NK-92 (cell line): ENCODE measurements around the gene CHP2.
"Not testable (repeated sequence)": the region's sequence is repeated elsewhere in the genome, so short reads cannot be mapped to it uniquely, and the experiment has no call there.

Source experiments
- DNase-seq: peaks from one replicate; lab custom pipeline; 2025; ENCODE audit not compliant: unreplicated experiment; lab: John Stamatoyannopoulos, UW

CHP2 gene

GRCh38 chr16:23742766-23743165 is 12.1 kb upstream of the CHP2 start:
- DNase-seq: no peak

GRCh38 chr16:23745263-23745662 is 9.6 kb upstream of the CHP2 start:
- no peak for DNase-seq

- DNase-seq: no peak
Observed at GRCh38 chr16:23748630-23749029, 6.2 kb upstream of the CHP2 start.

- not testable (repeated sequence) for DNase-seq
Observed at GRCh38 chr16:23751053-23751452, 3.8 kb upstream of the CHP2 start.

- DNase-seq: no peak
Observed at GRCh38 chr16:23753908-23754593, 775 bp upstream of the CHP2 start.

GRCh38 chr16:23755484-23755809 is 621 bp downstream of the CHP2 start:
- DNase-seq: no peak

GRCh38 chr16:23757116-23757515 is 2.3 kb downstream of the CHP2 start:
- DNase-seq: no peak

- no peak for DNase-seq
Observed at GRCh38 chr16:23757937-23758619, 3.3 kb downstream of the CHP2 start.

- DNase-seq: no peak
Observed at GRCh38 chr16:23765933-23766332, 11.1 kb downstream of the CHP2 start.

GRCh38 chr16:23768581-23768980 is 13.8 kb downstream of the CHP2 start:
- no peak for DNase-seq

- no peak for DNase-seq
Observed at GRCh38 chr16:23771027-23771426, 16.2 kb downstream of the CHP2 start.

- no peak for DNase-seq
Observed at GRCh38 chr16:23771642-23772041, 16.8 kb downstream of the CHP2 start.

- DNase-seq: no peak
Observed at GRCh38 chr16:23773339-23773738, 18.5 kb downstream of the CHP2 start.

GRCh38 chr16:23781176-23781575 is 26.4 kb downstream of the CHP2 start:
- DNase-seq: no peak

GRCh38 chr16:23784811-23785447 is 30.1 kb downstream of the CHP2 start:
- no peak for DNase-seq

- no peak for DNase-seq
Observed at GRCh38 chr16:23785842-23786241, 31.0 kb downstream of the CHP2 start.

- DNase-seq: no peak
Observed at GRCh38 chr16:23786964-23787561, 32.2 kb downstream of the CHP2 start.

- no peak for DNase-seq
Observed at GRCh38 chr16:23788685-23789084, 33.9 kb downstream of the CHP2 start.

GRCh38 chr16:23795378-23795777 is 40.6 kb downstream of the CHP2 start:
- no peak for DNase-seq

GRCh38 chr16:23796941-23797340 is 42.1 kb downstream of the CHP2 start:
- no peak for DNase-seq

GRCh38 chr16:23801378-23801777 is 46.6 kb downstream of the CHP2 start:
- DNase-seq: no peak

- no peak for DNase-seq
Observed at GRCh38 chr16:23802776-23803175, 48.0 kb downstream of the CHP2 start.
